Pancreas (tissue), 10 donors: Measurements from ENCODE around the gene UMPS. TPM values are rescaled to one million over a fixed set of nuclear protein-coding genes. Genes with fewer than 3 reads are reported as not detected.
A peak's percentile ranks its signal among the peaks of the same experiment; 100 is the strongest.

ENCODE experiments used
- ATAC-seq, 4 donors: fragments of 200-7000 bp; cut with Tn5 transposase; one replicate each; pipeline versions ENCODE4 v1.8.0 to v1.9.1; 2020; ENCODE audit warnings: mild to moderate bottlenecking in 4 of 4, moderate library complexity in 4 of 4
- DNase-seq, 6 donors: peaks; one replicate each; pipeline ENCODE4 v3.0.0-alpha.2; 2020
- FAIRE-seq: peaks from 2 replicates; lab custom pipeline; 2012; peaks lifted over from hg19 to GRCh38; lab: Jason Lieb, UNC
- H3K27ac ChIP-seq, 4 donors: fragments of 200-600 bp; sonication (generic); 1 replicate in 3 of 4; 2 replicates in 1 of 4; pipeline versions ENCODE4 v1.5.0 to v1.8.0; 2020
- H3K27me3 ChIP-seq, 4 donors: fragments of 200-600 bp; one replicate each; pipeline ENCODE4 v1.8.0; 2021
- H3K36me3 ChIP-seq, 3 donors: fragments of 200-600 bp; sonication (generic) in 1 of 3; one replicate each; pipeline versions ENCODE4 v1.5.0 to v1.8.0; 2020 to 2021
- H3K4me1 ChIP-seq, 3 donors: fragments of 200-600 bp; one replicate each; pipeline ENCODE4 v1.8.0; 2021
- H3K4me3 ChIP-seq, 4 donors: fragments of 200-600 bp; sonication (generic) in 2 of 4; one replicate each; pipeline versions ENCODE4 v1.5.0 to v1.8.0; 2020 to 2021
- H3K9me3 ChIP-seq, 4 donors: fragments of 200-600 bp; one replicate each; pipeline ENCODE4 v1.8.0; 2021
- CTCF ChIP-seq, 4 donors: fragments of 200-600 bp; sonication (generic) in 3 of 4; IDR thresholded peaks; one replicate each; pipeline versions ENCODE4 v1.5.0 to v1.8.0; 2021; ENCODE audit warnings: antibody characterized with exemption in 4 of 4
- WGBS, 2 donors: extraction: QIAGEN DNeasy Blood & Tissue Kit; methylation state at CpG; one replicate each; pipeline ENCODE4 v1.1.7; 2013; 5-methylcytosine and 5-hydroxymethylcytosine counted together
- intact Hi-C, 3 donors: fragments of 100-400 bp; cut with DNase I; formaldehyde crosslinking; loops; one replicate each; pipeline versions ENCODE4 v1.11.1 to v1.14.2; 2022
- polyA plus RNA-seq, 2 donors: library from polyadenylated mRNA; stranded (reverse); fragments of 200-250 nt; gene quantifications; one replicate each; pipeline ENCODE4 v1.2.3, GENCODE V29; 2013
- total RNA-seq, 6 donors: library from RNA; stranded (reverse); fragmentation: NEBNext Ultra II Directional in 4 of 6; extraction: Animal tissue kit (Norgen Biotek cat#: 25700) in 4 of 6; gene quantifications; one replicate each; pipeline versions ENCODE4 v1.2.1 to v1.2.4, GENCODE V29; 2021 to 2023
- donor health status: healthy with polysubstance abuse.
- donor health status: DM: no; HTN: no; CAD: no; lungs with moderate emphysema.
- donor health status: DM: no; HTN: no; CAD: no.
- donor health status: control.
- donor health status: control.
- donor health status: Bipolar disorder and iron deficiency.
- donor health status: DM: yes; HTN: yes; CAD: no.
- donor health status: DM: no; HTN: no; CAD: no.
- donor health status: DM: no; HTN: no; CAD: no.
- donor health status: DM: yes; HTN: yes; CAD: no.

The UMPS gene
- total and polyA plus RNA-seq, 8 donors: 6.6 to 20.1 (median 11.1) TPM

- Histone ChIP-seq H3K27ac (peak overlapping the region in 1 of 4 donors; percentile 11), H3K27me3 (no peaks in the 10 kb centered on the region), H3K4me1 (peaks cover 0 to 9% (median 0%) of the 10 kb centered on the region in 3 donors), H3K9me3 (no peaks in the 10 kb centered on the region), H3K4me3 (no peak overlapping the region), H3K36me3 (peaks cover 0 to 26% (median 0%) of the 10 kb centered on the region in 3 donors)
- FAIRE-seq (no peak), DNase-seq (peak in 5 of 6 donors; percentile 61 to 92 (median 85)), ATAC-seq (peak; percentile 87 to 97 (median 94))
- 9% methylated on average over 15 of the region's 15 CpGs for WGBS, 2 donors
- TF ChIP-seq CTCF (IDR thresholded peaks at IDR 0.05): peak; percentile 86 to 92 (median 90)
- intact Hi-C loops: no loop called here
Measured at GRCh38 chr3:124761250-124761796, 31.1 kb downstream of the UMPS start.

GRCh38 chr3:124761935-124762660, 31.8 kb downstream of the UMPS start:
- DNase-seq (no peak), FAIRE-seq (no peak), ATAC-seq (peak in 2 of 4 donors; percentile 37 to 38)
- WGBS, 2 donors: 73 to 76% methylated on average over 6 of the region's 6 CpGs
- Histone ChIP-seq H3K36me3 (peaks cover 0 to 26% (median 0%) of the 10 kb centered on the region in 3 donors), H3K27me3 (no peaks in the 10 kb centered on the region), H3K4me1 (peaks cover 0 to 9% (median 0%) of the 10 kb centered on the region in 3 donors), H3K4me3 (no peak overlapping the region), H3K27ac (peak overlapping the region in 2 of 4 donors; percentile 11 to 22), H3K9me3 (no peaks in the 10 kb centered on the region)
- intact Hi-C loops: loop anchor here in 1 of 3 donors (2.0 kb wide), 1 partner anchor 139 kb away; no protein-coding TSS in a partner anchor
- no peak for TF ChIP-seq CTCF (IDR thresholded peaks at IDR 0.05)

GRCh38 chr3:124762661-124763011, 32.4 kb downstream of the UMPS start:
- FAIRE-seq: no peak
- WGBS, 2 donors: 92 to 100% methylated on average over 4 of the region's 4 CpGs
- H3K4me1 ChIP-seq: peaks cover 0 to 9% (median 0%) of the 10 kb centered on the region in 3 donors
- no peaks in the 10 kb centered on the region for H3K9me3 ChIP-seq
- no peak for DNase-seq
- H3K36me3 ChIP-seq: peaks cover 0 to 26% (median 0%) of the 10 kb centered on the region in 3 donors
- intact Hi-C loops: loop anchor here in 1 of 3 donors (2.0 kb wide), 1 partner anchor 138 kb away; no protein-coding TSS in a partner anchor
- H3K27ac ChIP-seq: no peak overlapping the region
- no peaks in the 10 kb centered on the region for H3K27me3 ChIP-seq
- no peak for TF ChIP-seq CTCF (IDR thresholded peaks at IDR 0.05)
- ATAC-seq: no peak
- no peak overlapping the region for H3K4me3 ChIP-seq

GRCh38 chr3:124763206-124763605, 33.0 kb downstream of the UMPS start:
- DNase-seq (no peak), ATAC-seq (no peak), FAIRE-seq (no peak)
- no peak overlapping the region for H3K27ac ChIP-seq
- H3K4me1 ChIP-seq: peaks cover 0 to 9% (median 0%) of the 10 kb centered on the region in 3 donors
- H3K9me3 ChIP-seq: no peaks in the 10 kb centered on the region
- no peak for TF ChIP-seq CTCF (IDR thresholded peaks at IDR 0.05)
- peaks cover 0 to 26% (median 3%) of the 10 kb centered on the region in 3 donors for H3K36me3 ChIP-seq
- no peak overlapping the region for H3K4me3 ChIP-seq
- H3K27me3 ChIP-seq: no peaks in the 10 kb centered on the region
- intact Hi-C loops: loop anchor here in 1 of 3 donors (2.0 kb wide), 1 partner anchor 138 kb away; no protein-coding TSS in a partner anchor
- WGBS, 2 donors: 89 to 95% methylated on average over 8 of the region's 8 CpGs
